SU-DHL-6 (cell line): ENCODE results near the gene MRPL33.
A peak's percentile ranks its signal among the peaks of the same experiment; 100 is the strongest.

Experiments used
- H2AFZ ChIP-seq: fragments of 200-600 bp; sonication (generic); 2 replicates; pipeline ENCODE4 v1.6.1; 2014; ENCODE audit warnings: low read depth, mild to moderate bottlenecking, moderate library complexity, mixed read lengths, antibody characterized with exemption, low read length; ENCODE audit not compliant: severe bottlenecking
- H3F3A ChIP-seq: fragments of 200-600 bp; shearing (Covaris generic); 2 replicates; pipeline ENCODE4 v1.6.0; 2016; ENCODE audit warnings: antibody characterized with exemption, mild to moderate bottlenecking; ENCODE audit not compliant: insufficient read depth
- H3K27ac ChIP-seq: fragments of 200-600 bp; sonication (generic); 2 replicates; pipeline ENCODE4 v1.5.1; 2016; ENCODE audit warnings: low read depth, mild to moderate bottlenecking, low read length, moderate library complexity, mixed read lengths
- H3K27me3 ChIP-seq: fragments of 200-600 bp; sonication (generic), shearing (Covaris generic); 2 replicates; pipeline ENCODE4 v1.6.0; 2014; ENCODE audit warnings: mild to moderate bottlenecking, low read length
- H3K36me3 ChIP-seq: fragments of 200-600 bp; sonication (generic); 2 replicates; pipeline ENCODE4 v1.6.1; 2014; ENCODE audit warnings: mild to moderate bottlenecking, low read length, mixed read lengths
- H3K4me2 ChIP-seq: fragments of 300-600, 200-600 bp; shearing (Covaris generic), sonication (generic); 2 replicates; pipeline ENCODE4 v1.6.0; 2014; ENCODE audit warnings: low read length, low read depth, mild to moderate bottlenecking; ENCODE audit not compliant: poor library complexity, severe bottlenecking
- H3K4me3 ChIP-seq: fragments of 200-600 bp; sonication (generic); 2 replicates; pipeline ENCODE4 v1.5.1; 2014; ENCODE audit warnings: antibody characterized with exemption, low read length, mild to moderate bottlenecking, mixed read lengths; ENCODE audit not compliant: insufficient read depth, poor library complexity, severe bottlenecking
- H3K79me2 ChIP-seq: fragments of 200-600 bp; sonication (generic); 2 replicates; pipeline ENCODE4 v1.6.1; 2014; ENCODE audit warnings: mild to moderate bottlenecking, low read length, moderate library complexity; ENCODE audit not compliant: insufficient read depth
- H3K9ac ChIP-seq: fragments of 200-600 bp; sonication (generic); 2 replicates; pipeline ENCODE4 v1.7.0; 2014; ENCODE audit warnings: mild to moderate bottlenecking, low read length
- H3K9me2 ChIP-seq: fragments of 200-600 bp; sonication (generic); replicated peaks from 2 replicates; pipeline ENCODE4 v1.6.1; 2014; ENCODE audit warnings: low read length; ENCODE audit not compliant: insufficient read depth
- H3K9me3 ChIP-seq: fragments of 200-600 bp; sonication (generic); 2 replicates; pipeline ENCODE4 v1.6.1; 2014; ENCODE audit warnings: low read length, mixed read lengths; ENCODE audit not compliant: insufficient read depth
- H4K20me1 ChIP-seq: fragments of 200-600 bp; sonication (generic); 2 replicates; pipeline ENCODE4 v1.6.1; 2014; ENCODE audit warnings: low read depth, mild to moderate bottlenecking, antibody characterized with exemption, low read length, moderate library complexity, mixed read lengths
- EZH2phosphoT487 ChIP-seq: fragments of 200-600 bp; sonication (generic), shearing (Covaris generic); conservative IDR thresholded peaks from 2 replicates; pipeline ENCODE4 v1.6.1; 2018; ENCODE audit warnings: mild to moderate bottlenecking, antibody characterized with exemption, low read length, moderate library complexity, mixed read lengths
- TF ChIP-seq, protein P1 (sequence below): fragments of 200-600 bp; sonication (generic); IDR thresholded peaks from one replicate; pipeline ENCODE4 v1.5.1; 2017; ENCODE audit warnings: antibody characterized with exemption, mild to moderate bottlenecking, low read length, moderate library complexity; ENCODE audit not compliant: insufficient read depth, poor library complexity, severe bottlenecking

The MRPL33 gene

GRCh38 chr2:27765621-27766286 lies 5.8 kb upstream of the MRPL33 start:
- Histone ChIP-seq H3K9ac (no peak overlapping the region), H3K9me2 (no peaks in the 10 kb centered on the region), H3K36me3 (no peaks in the 10 kb centered on the region), H3K79me2 (no peaks in the 10 kb centered on the region), H3K4me3 (no peak overlapping the region), H3K27ac (no peak overlapping the region), H3F3A (no peaks in the 10 kb centered on the region), H3K4me2 (no peak overlapping the region), H2AFZ (no peak overlapping the region), H3K27me3 (no peaks in the 10 kb centered on the region), H4K20me1 (no peaks in the 10 kb centered on the region), H3K9me3 (no peaks in the 10 kb centered on the region)
- TF ChIP-seq, protein P1, sequence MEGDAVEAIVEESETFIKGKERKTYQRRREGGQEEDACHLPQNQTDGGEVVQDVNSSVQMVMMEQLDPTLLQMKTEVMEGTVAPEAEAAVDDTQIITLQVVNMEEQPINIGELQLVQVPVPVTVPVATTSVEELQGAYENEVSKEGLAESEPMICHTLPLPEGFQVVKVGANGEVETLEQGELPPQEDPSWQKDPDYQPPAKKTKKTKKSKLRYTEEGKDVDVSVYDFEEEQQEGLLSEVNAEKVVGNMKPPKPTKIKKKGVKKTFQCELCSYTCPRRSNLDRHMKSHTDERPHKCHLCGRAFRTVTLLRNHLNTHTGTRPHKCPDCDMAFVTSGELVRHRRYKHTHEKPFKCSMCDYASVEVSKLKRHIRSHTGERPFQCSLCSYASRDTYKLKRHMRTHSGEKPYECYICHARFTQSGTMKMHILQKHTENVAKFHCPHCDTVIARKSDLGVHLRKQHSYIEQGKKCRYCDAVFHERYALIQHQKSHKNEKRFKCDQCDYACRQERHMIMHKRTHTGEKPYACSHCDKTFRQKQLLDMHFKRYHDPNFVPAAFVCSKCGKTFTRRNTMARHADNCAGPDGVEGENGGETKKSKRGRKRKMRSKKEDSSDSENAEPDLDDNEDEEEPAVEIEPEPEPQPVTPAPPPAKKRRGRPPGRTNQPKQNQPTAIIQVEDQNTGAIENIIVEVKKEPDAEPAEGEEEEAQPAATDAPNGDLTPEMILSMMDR, result no peak
- no peak for TF ChIP-seq EZH2phosphoT487

DNA sequence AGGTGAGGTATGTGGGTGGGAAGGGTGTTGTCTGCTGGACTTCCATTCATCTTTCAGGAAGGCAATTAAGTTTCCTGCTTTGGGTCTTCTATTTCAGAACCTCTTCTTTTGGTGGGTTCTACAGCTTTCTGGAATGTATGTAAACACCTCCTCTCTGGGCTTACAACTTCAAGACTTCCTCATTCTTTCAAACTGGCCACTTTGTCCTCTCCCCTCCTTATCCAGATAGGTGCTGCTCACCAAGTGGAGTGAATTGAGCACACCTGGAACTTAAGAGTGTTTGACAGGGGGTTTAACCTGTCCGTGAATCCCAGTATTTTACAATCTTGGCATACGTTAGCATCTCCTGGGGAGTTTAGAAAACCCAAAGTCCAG lies 5.2 kb upstream of the MRPL33 start:
- Histone ChIP-seq H3K79me2 (no peaks in the 10 kb centered on the region), H3K27ac (no peak overlapping the region), H3K36me3 (no peaks in the 10 kb centered on the region), H2AFZ (no peak overlapping the region), H3F3A (no peaks in the 10 kb centered on the region), H3K4me3 (no peak overlapping the region), H3K9me3 (no peaks in the 10 kb centered on the region), H4K20me1 (no peaks in the 10 kb centered on the region), H3K4me2 (no peak overlapping the region), H3K9ac (no peak overlapping the region), H3K27me3 (no peaks in the 10 kb centered on the region), H3K9me2 (no peaks in the 10 kb centered on the region)
- TF ChIP-seq, protein P1, result no peak
- no peak for TF ChIP-seq EZH2phosphoT487

DNA sequence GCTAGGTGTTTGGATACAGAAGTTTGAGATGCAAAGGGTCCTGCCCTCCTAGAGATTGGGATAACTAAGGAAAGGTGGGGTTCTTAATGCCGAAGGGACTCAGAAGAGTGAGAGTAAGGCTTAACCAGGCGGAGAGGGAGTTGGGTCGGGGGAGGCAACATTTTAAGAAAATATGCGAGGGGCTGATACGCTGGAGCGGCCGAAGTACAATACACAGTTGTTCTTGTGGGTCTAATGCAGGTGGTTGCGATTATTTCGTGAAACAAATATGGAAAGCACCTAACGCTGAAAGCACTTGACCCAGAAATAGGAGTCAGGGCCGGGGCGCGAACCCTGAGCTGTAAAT lies 344 bp upstream of the MRPL33 start:
- H3K27me3 ChIP-seq, result no peaks in the 10 kb centered on the region
- H3K9me3 ChIP-seq, result no peaks in the 10 kb centered on the region
- H3K79me2 ChIP-seq, result peaks cover 44% of the 10 kb centered on the region
- peak overlapping the region; percentile 77 for H3K9ac ChIP-seq
- no peaks in the 10 kb centered on the region for H3F3A ChIP-seq
- H3K9me2 ChIP-seq, result no peaks in the 10 kb centered on the region
- TF ChIP-seq EZH2phosphoT487, result no peak
- TF ChIP-seq, protein P1, result no peak
- no peaks in the 10 kb centered on the region for H4K20me1 ChIP-seq
- H3K4me2 ChIP-seq, result peak overlapping the region; percentile 91
- no peak overlapping the region for H3K27ac ChIP-seq
- H3K4me3 ChIP-seq, result peak overlapping the region; percentile 79
- no peaks in the 10 kb centered on the region for H3K36me3 ChIP-seq
- peak overlapping the region; percentile 88 for H2AFZ ChIP-seq
